HG03045 (cell line): ENCODE measurements around the gene TET2.
"Not testable (repeated sequence)": the region's sequence is repeated elsewhere in the genome, so short reads cannot be mapped to it uniquely, and the experiment has no call there.

Experiments
- ATAC-seq: cut with Tn5 transposase; IDR thresholded peaks from one replicate; pipeline ENCODE4 v1.9.1; 2021; ENCODE audit warnings: mild to moderate bottlenecking, moderate library complexity; ENCODE audit not compliant: unreplicated experiment

TET2 gene

GRCh38 chr4:105282489-105282888, 135.8 kb downstream of the TET2 start:
- no peak for ATAC-seq

GRCh38 chr4:105283501-105283900, 136.8 kb downstream of the TET2 start:
- no peak for ATAC-seq

- ATAC-seq, result no peak
Measured at GRCh38 chr4:105288121-105288520, 141.4 kb downstream of the TET2 start.

- ATAC-seq, result no peak
Measured at GRCh38 chr4:105291925-105292324, 145.2 kb downstream of the TET2 start.

GRCh38 chr4:105293360-105293759, 146.7 kb downstream of the TET2 start:
- ATAC-seq, result no peak

- no peak for ATAC-seq
Measured at GRCh38 chr4:105296672-105297071, 150.0 kb downstream of the TET2 start.

- not testable (repeated sequence) for ATAC-seq
Measured at GRCh38 chr4:105299027-105299426, 152.4 kb downstream of the TET2 start.

GRCh38 chr4:105304085-105304484, 157.4 kb downstream of the TET2 start:
- ATAC-seq, result no peak

- peak; percentile 38 for ATAC-seq
Measured at GRCh38 chr4:105305019-105305836, 158.6 kb downstream of the TET2 start.

- ATAC-seq, result peak; percentile 89
Measured at GRCh38 chr4:105306158-105306781, 159.6 kb downstream of the TET2 start.

- ATAC-seq, result no peak
Measured at GRCh38 chr4:105306820-105307219, 160.1 kb downstream of the TET2 start.

GRCh38 chr4:105318486-105318885, 171.8 kb downstream of the TET2 start:
- ATAC-seq, result no peak

GRCh38 chr4:105327222-105327621, 180.5 kb downstream of the TET2 start:
- ATAC-seq, result no peak

GRCh38 chr4:105327956-105328355, 181.3 kb downstream of the TET2 start:
- no peak for ATAC-seq

GRCh38 chr4:105329081-105329480, 182.4 kb downstream of the TET2 start:
- ATAC-seq, result no peak
